Measurements from ENCODE around the gene METTL25B. TPM values are rescaled to one million over a fixed set of nuclear protein-coding genes. Genes with fewer than 3 reads are reported as not detected.

The METTL25B gene
- total and polyA plus RNA-seq, 2 of the 13 experiments (the other 11 are each of a cell fraction or from before 2014, with no cell fraction given), result 11.9 to 24.0 TPM

DNA sequence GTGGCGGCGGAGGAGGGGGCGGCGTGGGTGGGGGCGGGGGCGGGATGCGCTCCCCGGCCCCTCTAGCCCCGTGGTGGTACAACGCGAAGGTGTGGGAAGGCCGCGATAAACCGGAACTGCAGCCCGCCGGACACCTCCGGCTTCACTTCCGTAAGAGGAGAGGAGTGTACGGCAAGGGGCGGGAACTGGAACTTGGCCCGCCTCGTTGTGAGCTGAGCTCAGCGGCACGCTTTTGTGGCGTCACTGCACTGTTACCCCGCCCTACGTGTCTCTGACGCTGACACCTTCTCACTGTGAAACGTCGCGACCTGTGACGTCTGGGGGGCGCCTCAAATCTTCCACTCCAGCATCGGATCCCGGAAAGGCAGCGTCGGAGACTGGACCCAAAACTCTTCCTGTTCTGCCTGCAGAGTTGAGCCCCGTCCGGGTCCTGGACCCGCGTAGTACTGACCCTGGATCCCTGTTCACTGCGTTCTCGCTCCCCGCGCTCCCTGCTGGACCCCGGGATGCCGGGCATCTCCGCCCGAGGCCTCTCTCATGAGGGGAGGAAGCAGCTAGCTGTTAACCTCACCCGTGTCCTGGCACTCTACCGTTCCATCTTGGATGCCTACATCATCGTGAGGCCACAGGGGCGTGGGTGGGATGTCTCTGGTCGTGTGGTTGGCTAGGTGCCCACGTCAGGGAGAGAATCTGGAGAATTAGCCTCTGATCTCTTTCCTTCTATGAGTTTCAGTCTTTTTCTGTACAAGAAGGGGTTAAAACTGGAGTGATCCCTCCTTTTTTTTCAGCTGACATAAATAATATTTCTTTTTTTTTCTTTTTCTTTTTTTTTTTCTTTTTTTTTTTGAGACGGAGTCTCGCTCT, 562 bp downstream of the METTL25B start, which contains the start of gene ISG20L2 (continued):
- TF ChIP-seq ZNF577 (CRISPR knock-in tag; IDR thresholded peaks at IDR 0.05; ENCODE audit: borderline replicate concordance, low read depth) (no peak), ZNF724P (CRISPR knock-in tag; IDR thresholded peaks at IDR 0.05; ENCODE audit: borderline replicate concordance) (no peak), ZNF713 (CRISPR knock-in tag; IDR thresholded peaks at IDR 0.05) (no peak), FOXA1 (IDR thresholded peaks at IDR 0.05) (no peak), FOXA1 (CRISPR knock-in tag; IDR thresholded peaks at IDR 0.05) (no peak; the same call in 1 of the 2 replicates), MED8 (CRISPR knock-in tag; IDR thresholded peaks at IDR 0.05; ENCODE audit: insufficient replicate concordance) (peak; percentile 18), NR2C2 (CRISPR knock-in tag; IDR thresholded peaks at IDR 0.05; ENCODE audit: borderline replicate concordance) (peak; percentile 47; the same call in 1 of the 2 replicates), THYN1 (CRISPR knock-in tag; IDR thresholded peaks at IDR 0.05; ENCODE audit: borderline replicate concordance, low read depth) (no peak), SRF (IDR thresholded peaks at IDR 0.05; ENCODE audit: low read depth, low read length) (peak; percentile 24; the same call in 1 of the 2 replicates), PLRG1 (conservative IDR thresholded peaks at IDR 0.05) (no peak), SMAD9 (CRISPR knock-in tag; IDR thresholded peaks at IDR 0.05) (no peak), ZNF251 (CRISPR knock-in tag; IDR thresholded peaks at IDR 0.05) (no peak), ZNF776 (CRISPR knock-in tag; IDR thresholded peaks at IDR 0.05) (no peak), POLR2AphosphoS5 (IDR thresholded peaks at IDR 0.05; ENCODE audit: low read depth, low read length) (peak; percentile 49), MATR3 (CRISPR knock-in tag; IDR thresholded peaks at IDR 0.05) (no peak)
- TF ChIP-seq, protein P1, sequence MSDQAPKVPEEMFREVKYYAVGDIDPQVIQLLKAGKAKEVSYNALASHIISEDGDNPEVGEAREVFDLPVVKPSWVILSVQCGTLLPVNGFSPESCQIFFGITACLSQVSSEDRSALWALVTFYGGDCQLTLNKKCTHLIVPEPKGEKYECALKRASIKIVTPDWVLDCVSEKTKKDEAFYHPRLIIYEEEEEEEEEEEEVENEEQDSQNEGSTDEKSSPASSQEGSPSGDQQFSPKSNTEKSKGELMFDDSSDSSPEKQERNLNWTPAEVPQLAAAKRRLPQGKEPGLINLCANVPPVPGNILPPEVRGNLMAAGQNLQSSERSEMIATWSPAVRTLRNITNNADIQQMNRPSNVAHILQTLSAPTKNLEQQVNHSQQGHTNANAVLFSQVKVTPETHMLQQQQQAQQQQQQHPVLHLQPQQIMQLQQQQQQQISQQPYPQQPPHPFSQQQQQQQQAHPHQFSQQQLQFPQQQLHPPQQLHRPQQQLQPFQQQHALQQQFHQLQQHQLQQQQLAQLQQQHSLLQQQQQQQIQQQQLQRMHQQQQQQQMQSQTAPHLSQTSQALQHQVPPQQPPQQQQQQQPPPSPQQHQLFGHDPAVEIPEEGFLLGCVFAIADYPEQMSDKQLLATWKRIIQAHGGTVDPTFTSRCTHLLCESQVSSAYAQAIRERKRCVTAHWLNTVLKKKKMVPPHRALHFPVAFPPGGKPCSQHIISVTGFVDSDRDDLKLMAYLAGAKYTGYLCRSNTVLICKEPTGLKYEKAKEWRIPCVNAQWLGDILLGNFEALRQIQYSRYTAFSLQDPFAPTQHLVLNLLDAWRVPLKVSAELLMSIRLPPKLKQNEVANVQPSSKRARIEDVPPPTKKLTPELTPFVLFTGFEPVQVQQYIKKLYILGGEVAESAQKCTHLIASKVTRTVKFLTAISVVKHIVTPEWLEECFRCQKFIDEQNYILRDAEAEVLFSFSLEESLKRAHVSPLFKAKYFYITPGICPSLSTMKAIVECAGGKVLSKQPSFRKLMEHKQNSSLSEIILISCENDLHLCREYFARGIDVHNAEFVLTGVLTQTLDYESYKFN (CRISPR knock-in tag; conservative IDR thresholded peaks at IDR 0.05), result no peak; the same call in 1 of the 2 replicates
- TF ChIP-seq, protein P2, sequence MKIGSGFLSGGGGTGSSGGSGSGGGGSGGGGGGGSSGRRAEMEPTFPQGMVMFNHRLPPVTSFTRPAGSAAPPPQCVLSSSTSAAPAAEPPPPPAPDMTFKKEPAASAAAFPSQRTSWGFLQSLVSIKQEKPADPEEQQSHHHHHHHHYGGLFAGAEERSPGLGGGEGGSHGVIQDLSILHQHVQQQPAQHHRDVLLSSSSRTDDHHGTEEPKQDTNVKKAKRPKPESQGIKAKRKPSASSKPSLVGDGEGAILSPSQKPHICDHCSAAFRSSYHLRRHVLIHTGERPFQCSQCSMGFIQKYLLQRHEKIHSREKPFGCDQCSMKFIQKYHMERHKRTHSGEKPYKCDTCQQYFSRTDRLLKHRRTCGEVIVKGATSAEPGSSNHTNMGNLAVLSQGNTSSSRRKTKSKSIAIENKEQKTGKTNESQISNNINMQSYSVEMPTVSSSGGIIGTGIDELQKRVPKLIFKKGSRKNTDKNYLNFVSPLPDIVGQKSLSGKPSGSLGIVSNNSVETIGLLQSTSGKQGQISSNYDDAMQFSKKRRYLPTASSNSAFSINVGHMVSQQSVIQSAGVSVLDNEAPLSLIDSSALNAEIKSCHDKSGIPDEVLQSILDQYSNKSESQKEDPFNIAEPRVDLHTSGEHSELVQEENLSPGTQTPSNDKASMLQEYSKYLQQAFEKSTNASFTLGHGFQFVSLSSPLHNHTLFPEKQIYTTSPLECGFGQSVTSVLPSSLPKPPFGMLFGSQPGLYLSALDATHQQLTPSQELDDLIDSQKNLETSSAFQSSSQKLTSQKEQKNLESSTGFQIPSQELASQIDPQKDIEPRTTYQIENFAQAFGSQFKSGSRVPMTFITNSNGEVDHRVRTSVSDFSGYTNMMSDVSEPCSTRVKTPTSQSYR (CRISPR knock-in tag; IDR thresholded peaks at IDR 0.05; ENCODE audit: borderline replicate concordance), result no peak
- TF ChIP-seq, protein P3, sequence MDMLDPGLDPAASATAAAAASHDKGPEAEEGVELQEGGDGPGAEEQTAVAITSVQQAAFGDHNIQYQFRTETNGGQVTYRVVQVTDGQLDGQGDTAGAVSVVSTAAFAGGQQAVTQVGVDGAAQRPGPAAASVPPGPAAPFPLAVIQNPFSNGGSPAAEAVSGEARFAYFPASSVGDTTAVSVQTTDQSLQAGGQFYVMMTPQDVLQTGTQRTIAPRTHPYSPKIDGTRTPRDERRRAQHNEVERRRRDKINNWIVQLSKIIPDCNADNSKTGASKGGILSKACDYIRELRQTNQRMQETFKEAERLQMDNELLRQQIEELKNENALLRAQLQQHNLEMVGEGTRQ (IDR thresholded peaks at IDR 0.05; ENCODE audit: low read depth, low read length), result no peak
- TF ChIP-seq, protein P3 (CRISPR knock-in tag; IDR thresholded peaks at IDR 0.05; ENCODE audit: borderline replicate concordance), result no peak
- TF ChIP-seq, protein P4, sequence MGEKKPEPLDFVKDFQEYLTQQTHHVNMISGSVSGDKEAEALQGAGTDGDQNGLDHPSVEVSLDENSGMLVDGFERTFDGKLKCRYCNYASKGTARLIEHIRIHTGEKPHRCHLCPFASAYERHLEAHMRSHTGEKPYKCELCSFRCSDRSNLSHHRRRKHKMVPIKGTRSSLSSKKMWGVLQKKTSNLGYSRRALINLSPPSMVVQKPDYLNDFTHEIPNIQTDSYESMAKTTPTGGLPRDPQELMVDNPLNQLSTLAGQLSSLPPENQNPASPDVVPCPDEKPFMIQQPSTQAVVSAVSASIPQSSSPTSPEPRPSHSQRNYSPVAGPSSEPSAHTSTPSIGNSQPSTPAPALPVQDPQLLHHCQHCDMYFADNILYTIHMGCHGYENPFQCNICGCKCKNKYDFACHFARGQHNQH (CRISPR knock-in tag; IDR thresholded peaks at IDR 0.05), result peak; percentile 64; the same call in 1 of the 2 replicates

All from HepG2 (cell line).